Transverse colon (tissue), 3 donors: ENCODE results near the gene ZDHHC14.

Source experiments
- CTCF ChIP-seq, 5 experiments: fragments of 200-600 bp in 3 of 5; fragments of 450-650 bp in 2 of 5; sonication (generic) in 3 of 5; IDR thresholded peaks; 1 replicate in 2 of 5; 2 replicates in 3 of 5; pipeline ENCODE4 v1.5.1; 2016 to 2017; ENCODE audit warnings: antibody characterized with exemption in 5 of 5, inconsistent platforms in 3 of 5, mild to moderate bottlenecking in 2 of 5, moderate library complexity in 1 of 5
- POLR2A ChIP-seq: fragments of 450-650 bp; IDR thresholded peaks from one replicate; pipeline ENCODE4 v1.6.1; 2016; ENCODE audit warnings: antibody characterized with exemption, mild to moderate bottlenecking, moderate library complexity

DNA sequence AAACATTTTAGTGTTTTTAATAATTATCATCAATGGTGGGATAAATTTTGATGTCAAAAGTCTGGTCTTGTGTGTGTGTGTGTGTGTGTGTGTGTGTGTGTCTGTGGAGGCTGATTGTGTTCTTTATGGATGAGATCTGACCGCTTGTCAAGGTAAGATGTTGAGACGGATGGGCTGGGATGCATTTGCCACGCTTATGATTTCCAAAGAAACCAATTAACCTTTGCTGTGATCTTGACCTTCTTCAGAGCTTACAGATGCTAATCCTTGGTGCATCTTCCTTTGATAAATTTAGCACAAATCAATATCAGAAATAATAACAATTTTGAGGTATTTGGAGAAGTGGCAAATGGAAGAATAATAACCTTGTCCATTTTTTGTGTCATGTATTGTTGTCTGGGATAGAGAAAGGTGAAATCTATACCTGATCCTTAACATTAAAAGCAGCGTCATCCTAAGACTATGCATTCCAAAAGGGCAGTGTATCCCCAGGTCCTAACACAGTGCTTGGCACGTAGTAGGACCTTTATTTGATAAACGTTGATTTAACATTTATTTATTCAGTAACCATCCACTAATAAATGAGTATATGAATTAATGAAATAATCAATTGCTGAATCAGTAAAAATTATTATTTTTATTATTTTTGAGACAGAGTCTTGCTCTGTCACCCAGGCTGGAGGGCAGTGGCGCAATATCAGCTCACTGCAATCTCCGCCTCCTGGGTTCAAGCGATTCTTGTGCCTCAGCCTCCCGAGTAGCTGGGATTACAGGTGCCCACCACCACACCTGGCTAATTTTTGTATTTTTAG, 70.1 kb downstream of the ZDHHC14 start:
- no peak for TF ChIP-seq POLR2A
- TF ChIP-seq CTCF (IDR thresholded peaks at IDR 0.05), result no peak
